Measurements from ENCODE around the gene B4GALNT1. TPM values are rescaled to one million over a fixed set of nuclear protein-coding genes. Genes with fewer than 3 reads are reported as not detected.

The B4GALNT1 gene
- total RNA-seq, 4 donors from 2014 or later = 0.18 to 0.56 (median 0.23) TPM

DNA sequence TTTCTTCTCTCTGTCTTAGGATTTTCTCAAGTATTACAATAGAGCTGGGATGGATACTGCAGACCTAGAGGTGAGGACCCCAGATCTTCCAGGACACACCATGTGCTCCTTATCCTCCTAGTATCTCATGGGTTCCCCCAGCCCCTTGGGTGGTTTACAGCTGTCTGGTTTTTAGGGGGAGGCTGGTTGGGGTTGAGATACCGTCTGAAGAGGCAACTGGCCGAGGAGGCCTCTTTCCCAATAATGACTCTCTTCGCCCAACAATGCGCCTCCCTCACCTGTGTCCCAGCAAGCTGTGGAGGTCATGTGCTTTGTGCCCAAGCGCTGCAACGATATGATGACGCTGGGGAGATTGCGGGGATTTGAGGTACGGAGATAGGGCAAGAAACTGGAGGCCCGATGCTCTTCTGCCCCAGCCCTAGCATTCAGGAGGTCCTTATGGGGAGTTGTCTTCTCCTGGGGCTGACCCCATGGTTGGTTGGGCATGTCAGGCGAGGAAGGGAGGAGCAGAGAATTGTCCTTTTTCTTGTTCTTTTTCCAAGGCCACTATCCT, 18.0 kb downstream of the B4GALNT1 start:
- WGBS, 2 donors = 73 to 78% methylated on average over 6 to 9 of the region's 11 CpGs
- no peak for DNase-seq
- no peak for TF ChIP-seq POLR2A (IDR thresholded peaks at IDR 0.05)
- TF ChIP-seq, protein P1, sequence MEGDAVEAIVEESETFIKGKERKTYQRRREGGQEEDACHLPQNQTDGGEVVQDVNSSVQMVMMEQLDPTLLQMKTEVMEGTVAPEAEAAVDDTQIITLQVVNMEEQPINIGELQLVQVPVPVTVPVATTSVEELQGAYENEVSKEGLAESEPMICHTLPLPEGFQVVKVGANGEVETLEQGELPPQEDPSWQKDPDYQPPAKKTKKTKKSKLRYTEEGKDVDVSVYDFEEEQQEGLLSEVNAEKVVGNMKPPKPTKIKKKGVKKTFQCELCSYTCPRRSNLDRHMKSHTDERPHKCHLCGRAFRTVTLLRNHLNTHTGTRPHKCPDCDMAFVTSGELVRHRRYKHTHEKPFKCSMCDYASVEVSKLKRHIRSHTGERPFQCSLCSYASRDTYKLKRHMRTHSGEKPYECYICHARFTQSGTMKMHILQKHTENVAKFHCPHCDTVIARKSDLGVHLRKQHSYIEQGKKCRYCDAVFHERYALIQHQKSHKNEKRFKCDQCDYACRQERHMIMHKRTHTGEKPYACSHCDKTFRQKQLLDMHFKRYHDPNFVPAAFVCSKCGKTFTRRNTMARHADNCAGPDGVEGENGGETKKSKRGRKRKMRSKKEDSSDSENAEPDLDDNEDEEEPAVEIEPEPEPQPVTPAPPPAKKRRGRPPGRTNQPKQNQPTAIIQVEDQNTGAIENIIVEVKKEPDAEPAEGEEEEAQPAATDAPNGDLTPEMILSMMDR (IDR thresholded peaks at IDR 0.05) = no peak
- intact Hi-C loops (cut with DNase I) = no loop called here
- H3K4me3 ChIP-seq = no peak overlapping the region
- H3K27me3 ChIP-seq = peaks cover 0 to 94% (median 5%) of the 10 kb centered on the region in 4 donors
- no peaks in the 10 kb centered on the region for H3K9me3 ChIP-seq
- H3K27ac ChIP-seq = no peak overlapping the region
- H3K36me3 ChIP-seq = peaks cover 0 to 12% (median 0%) of the 10 kb centered on the region in 3 donors
- peaks cover 10 to 70% (median 17%) of the 10 kb centered on the region in 3 donors for H3K4me1 ChIP-seq

GRCh38 chr12:57614178-57614947, 18.6 kb downstream of the B4GALNT1 start:
- Histone ChIP-seq H3K27ac (no peak overlapping the region), H3K4me1 (peaks cover 10 to 65% (median 13%) of the 10 kb centered on the region in 3 donors), H3K9me3 (no peaks in the 10 kb centered on the region), H3K36me3 (peaks cover 0 to 12% (median 0%) of the 10 kb centered on the region in 3 donors), H3K27me3 (peaks cover 0 to 89% (median 0%) of the 10 kb centered on the region in 4 donors), H3K4me3 (no peak overlapping the region)
- TF ChIP-seq POLR2A (IDR thresholded peaks at IDR 0.05) = no peak
- intact Hi-C loops (cut with DNase I) = no loop called here
- DNase-seq = no peak
- 59 to 62% methylated on average over 3 to 9 of the region's 14 CpGs for WGBS, 2 donors

- DNase-seq = no peak
- intact Hi-C loops (cut with DNase I) = no loop called here
- no peak for TF ChIP-seq POLR2A (IDR thresholded peaks at IDR 0.05)
- TF ChIP-seq, protein P1 (IDR thresholded peaks at IDR 0.05) = no peak
- Histone ChIP-seq H3K4me1 (peaks cover 10 to 61% (median 11%) of the 10 kb centered on the region in 3 donors), H3K27me3 (peaks cover 0 to 81% (median 0%) of the 10 kb centered on the region in 4 donors), H3K27ac (no peak overlapping the region), H3K4me3 (no peak overlapping the region), H3K9me3 (no peaks in the 10 kb centered on the region), H3K36me3 (peaks cover 0 to 12% (median 0%) of the 10 kb centered on the region in 3 donors)
- 76 to 90% methylated on average over 7 of the region's 10 CpGs for WGBS, 2 donors
These were observed 19.4 kb downstream of the B4GALNT1 start for GRCh38 chr12:57613427-57614109.

DNA sequence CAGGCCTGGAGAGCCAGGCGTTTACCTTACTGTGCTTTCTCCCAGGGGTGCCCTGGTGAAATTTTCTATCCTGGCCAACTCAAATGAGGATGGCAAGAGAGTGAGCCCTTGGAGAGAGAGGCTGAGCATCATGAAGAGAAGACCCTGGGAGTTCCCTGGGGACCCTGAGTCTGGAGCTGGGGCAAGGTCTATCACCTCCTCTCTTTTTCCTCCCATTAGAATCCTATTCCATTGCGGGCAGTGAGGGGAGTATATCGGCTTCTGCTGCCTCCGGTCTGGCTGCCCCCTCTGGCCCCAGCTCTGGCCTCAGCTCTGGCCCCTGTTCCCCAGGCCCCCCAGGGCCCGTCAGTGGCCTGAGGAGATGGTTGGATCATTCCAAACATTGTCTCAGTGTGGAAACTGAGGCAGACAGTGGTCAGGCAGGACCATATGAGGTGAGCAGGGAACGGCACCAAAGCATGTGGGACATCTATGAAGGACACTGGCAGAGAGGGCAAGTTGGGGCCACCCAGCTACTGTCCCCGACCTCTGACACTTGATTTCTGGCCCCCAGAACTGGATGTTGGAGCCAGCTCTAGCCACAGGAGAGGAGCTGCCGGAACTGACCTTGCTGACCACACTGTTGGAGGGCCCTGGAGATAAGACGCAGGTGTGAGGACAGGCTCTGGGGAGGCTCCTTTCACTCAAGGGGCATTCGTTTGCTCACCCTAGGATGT, 20.1 kb downstream of the B4GALNT1 start:
- Histone ChIP-seq H3K9me3 (no peaks in the 10 kb centered on the region), H3K27me3 (peaks cover 0 to 74% (median 0%) of the 10 kb centered on the region in 4 donors), H3K36me3 (peaks cover 0 to 12% (median 0%) of the 10 kb centered on the region in 3 donors), H3K4me3 (no peak overlapping the region), H3K27ac (no peak overlapping the region), H3K4me1 (peaks cover 10 to 61% (median 11%) of the 10 kb centered on the region in 3 donors)
- no peak for DNase-seq
- TF ChIP-seq, protein P1 (IDR thresholded peaks at IDR 0.05) = no peak
- TF ChIP-seq POLR2A (IDR thresholded peaks at IDR 0.05) = no peak
- intact Hi-C loops (cut with DNase I) = no loop called here
- 82 to 94% methylated on average over 6 to 7 of the region's 10 CpGs for WGBS, 2 donors

All from esophagus squamous epithelium (tissue), 5 donors.